ENCODE measurements around the gene BRINP2.
"Not testable (repeated sequence)": the region's sequence is repeated elsewhere in the genome, so short reads cannot be mapped to it uniquely, and the experiment has no call there.

The BRINP2 gene

GRCh38 chr1:177306981-177307380 is 136.2 kb downstream of the BRINP2 start:
- in situ Hi-C loops (cut with MboI; ENCODE audit: low sequenced_read_pairs) = no loop called here

GRCh38 chr1:177307771-177308170 is 137.0 kb downstream of the BRINP2 start:
- in situ Hi-C loops (cut with MboI; ENCODE audit: low sequenced_read_pairs) = no loop called here

DNA sequence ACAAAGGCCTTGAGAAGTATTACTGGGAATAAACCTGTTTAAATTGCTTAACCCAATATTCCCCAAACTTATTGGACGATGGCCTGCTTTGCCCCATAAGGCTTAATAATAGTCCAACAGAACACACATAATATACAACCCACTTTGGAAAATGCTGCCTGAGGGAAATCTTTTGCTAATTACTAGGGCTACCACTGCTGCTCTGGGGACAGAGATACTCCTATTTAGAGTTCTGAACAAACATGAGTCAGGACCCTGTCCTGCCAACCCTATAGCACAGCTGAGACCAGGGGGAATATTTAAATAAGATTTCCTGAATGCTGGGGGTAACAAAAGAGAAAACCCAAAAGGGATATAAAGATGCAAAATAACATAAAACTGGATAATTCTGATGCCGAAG is 139.1 kb downstream of the BRINP2 start:
- in situ Hi-C loops (cut with MboI; ENCODE audit: low sequenced_read_pairs) = no loop called here

DNA sequence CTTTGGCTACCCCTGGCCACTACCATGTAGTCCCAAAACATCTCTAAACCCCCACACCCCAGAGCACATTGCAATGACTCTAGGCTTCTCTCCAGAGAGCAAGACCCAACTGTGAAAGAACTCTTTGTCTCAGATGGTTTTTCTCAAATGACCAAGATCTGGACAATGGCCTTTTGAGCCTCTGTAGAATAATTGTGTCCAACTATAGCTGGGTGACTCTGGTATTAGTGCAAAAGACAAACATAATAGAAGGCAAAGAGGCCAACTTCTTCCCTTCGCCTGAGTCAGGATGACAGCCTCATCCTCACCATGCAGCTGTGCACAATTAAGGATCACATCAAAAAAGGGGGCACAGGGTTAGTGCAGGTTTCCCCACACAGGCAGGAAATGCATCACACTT is 139.6 kb downstream of the BRINP2 start:
- in situ Hi-C loops (cut with MboI; ENCODE audit: low sequenced_read_pairs) = no loop called here

GRCh38 chr1:177311111-177311510 is 140.4 kb downstream of the BRINP2 start:
- in situ Hi-C loops (cut with MboI; ENCODE audit: low sequenced_read_pairs) = no loop called here

GRCh38 chr1:177311586-177311985 is 140.8 kb downstream of the BRINP2 start:
- in situ Hi-C loops (cut with MboI; ENCODE audit: low sequenced_read_pairs) = no loop called here

GRCh38 chr1:177315261-177315660 is 144.5 kb downstream of the BRINP2 start:
- in situ Hi-C loops (cut with MboI; ENCODE audit: low sequenced_read_pairs) = no loop called here

GRCh38 chr1:177315761-177316160 is 145.0 kb downstream of the BRINP2 start:
- in situ Hi-C loops (cut with MboI; ENCODE audit: low sequenced_read_pairs) = no loop called here

GRCh38 chr1:177321434-177321833 is 150.7 kb downstream of the BRINP2 start:
- in situ Hi-C loops (cut with MboI; ENCODE audit: low sequenced_read_pairs) = not testable (repeated sequence)

DNA sequence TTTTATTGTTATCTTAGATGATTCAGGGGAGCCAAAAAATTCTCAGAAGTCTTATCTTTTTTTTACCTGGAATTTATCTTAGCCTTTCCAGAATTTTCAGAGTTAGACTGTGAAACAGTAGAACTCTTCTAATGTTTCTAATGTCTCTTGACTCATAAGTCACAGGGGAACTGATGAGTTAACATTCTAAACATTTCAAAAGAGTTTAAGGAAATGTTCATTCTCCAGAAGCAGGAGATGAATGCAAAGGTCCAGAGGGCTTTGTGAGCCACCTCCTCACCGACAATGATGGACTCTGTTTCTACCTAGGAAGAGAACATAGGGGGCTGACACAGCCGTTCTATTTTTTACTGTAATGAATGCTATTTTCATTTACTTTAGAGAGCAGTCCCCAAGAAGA is 157.5 kb downstream of the BRINP2 start:
- in situ Hi-C loops (cut with MboI; ENCODE audit: low sequenced_read_pairs) = no loop called here

GRCh38 chr1:177329871-177330270 is 159.1 kb downstream of the BRINP2 start:
- in situ Hi-C loops (cut with MboI; ENCODE audit: low sequenced_read_pairs) = no loop called here
